GM21447 (cell line): ENCODE data around the gene AK5.

Experiments
- ATAC-seq: cut with Tn5 transposase; IDR thresholded peaks from one replicate; pipeline ENCODE4 v1.9.1; 2021; ENCODE audit not compliant: unreplicated experiment

Gene AK5

GRCh38 chr1:77583483-77583882 is 301.7 kb downstream of the AK5 start:
- ATAC-seq, result no peak

DNA sequence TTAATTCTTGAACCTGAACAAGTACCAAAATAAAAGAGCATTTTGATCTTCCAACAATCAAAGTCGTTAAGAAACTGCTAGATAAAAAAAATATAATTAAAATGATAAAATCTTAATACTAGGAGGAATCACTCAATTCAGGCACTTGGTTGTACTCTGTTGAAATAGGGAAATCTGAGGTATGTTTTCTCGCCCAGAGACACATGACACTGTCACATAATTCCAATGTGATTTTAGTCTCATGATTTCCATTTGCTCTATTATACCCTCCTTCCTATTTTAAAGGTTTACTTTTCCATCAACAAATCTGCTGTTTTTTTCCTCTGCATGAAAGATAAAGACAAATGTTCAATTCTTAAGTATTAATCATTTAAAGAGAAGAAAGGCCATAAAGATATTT is 303.1 kb downstream of the AK5 start:
- no peak for ATAC-seq

DNA sequence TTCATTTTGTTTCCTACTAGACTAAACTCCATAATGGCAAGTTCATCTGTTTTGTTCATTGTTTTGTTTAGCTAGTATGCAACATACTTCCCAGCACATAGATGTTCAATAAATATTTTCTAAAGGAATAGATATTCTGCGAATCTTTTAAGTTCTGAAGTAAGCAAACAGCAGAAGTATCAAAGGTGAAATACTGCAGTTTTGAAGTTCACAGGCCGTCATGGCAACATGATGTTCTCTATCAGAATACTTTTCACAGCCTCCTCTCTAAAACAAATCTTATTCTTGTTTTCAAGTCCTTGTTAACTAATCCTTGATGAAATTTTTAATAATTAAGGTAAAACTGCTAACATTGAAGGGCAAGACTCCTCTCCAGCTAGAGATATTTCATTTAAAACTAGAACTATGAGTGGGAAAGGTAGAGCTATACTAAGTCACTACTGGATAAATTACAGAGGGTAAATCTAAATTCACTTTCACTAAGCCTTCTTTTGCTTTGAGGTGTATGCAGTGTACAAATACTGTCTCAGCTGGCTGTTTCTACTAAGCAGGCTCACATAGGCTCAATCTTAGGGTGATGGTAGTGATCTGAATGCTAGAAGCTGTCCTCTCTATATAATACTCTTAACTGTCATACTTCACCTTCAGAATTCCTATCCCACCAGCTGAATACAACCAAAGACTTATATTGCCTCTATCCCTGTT is 303.9 kb downstream of the AK5 start:
- no peak for ATAC-seq

DNA sequence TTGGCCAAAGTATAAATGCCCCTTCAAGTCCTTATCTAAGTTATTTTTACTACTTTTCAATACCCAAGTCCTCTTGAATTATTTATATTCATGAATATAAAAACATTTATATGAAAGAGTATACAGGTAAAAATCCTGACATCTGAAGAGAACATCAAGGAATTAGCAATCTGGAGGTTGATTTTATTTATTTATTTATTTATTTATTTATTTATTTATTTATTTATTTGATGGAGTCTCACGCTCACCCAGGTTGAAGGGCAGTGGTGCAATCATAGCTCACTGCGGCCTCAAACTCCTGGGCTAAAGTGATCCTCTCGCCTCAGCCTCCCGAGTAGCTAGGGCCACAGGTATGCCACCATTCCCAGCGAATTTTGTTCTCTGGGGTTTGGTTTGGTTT is 307.4 kb downstream of the AK5 start:
- ATAC-seq, result no peak

DNA sequence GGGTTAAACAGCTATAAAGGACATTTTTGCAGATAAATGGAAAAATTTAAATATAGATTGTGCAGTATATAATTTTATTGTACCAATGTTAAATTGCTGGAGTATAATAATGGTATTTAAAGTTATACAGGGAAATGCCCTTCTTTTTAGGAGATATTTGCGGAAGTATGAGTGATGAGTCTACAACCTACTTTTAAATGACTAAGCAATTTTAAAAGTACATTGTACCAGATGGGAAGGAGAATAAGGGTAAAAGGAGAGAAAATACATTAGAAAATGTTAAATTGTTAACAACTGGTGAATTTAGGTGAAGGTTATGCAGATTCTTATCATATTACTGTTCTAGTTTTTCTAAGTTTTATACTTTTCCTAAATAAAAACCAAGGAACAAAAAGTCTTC is 308.8 kb downstream of the AK5 start:
- ATAC-seq, result no peak

- ATAC-seq, result no peak
Measured at GRCh38 chr1:77592906-77593305, 311.1 kb downstream of the AK5 start.

DNA sequence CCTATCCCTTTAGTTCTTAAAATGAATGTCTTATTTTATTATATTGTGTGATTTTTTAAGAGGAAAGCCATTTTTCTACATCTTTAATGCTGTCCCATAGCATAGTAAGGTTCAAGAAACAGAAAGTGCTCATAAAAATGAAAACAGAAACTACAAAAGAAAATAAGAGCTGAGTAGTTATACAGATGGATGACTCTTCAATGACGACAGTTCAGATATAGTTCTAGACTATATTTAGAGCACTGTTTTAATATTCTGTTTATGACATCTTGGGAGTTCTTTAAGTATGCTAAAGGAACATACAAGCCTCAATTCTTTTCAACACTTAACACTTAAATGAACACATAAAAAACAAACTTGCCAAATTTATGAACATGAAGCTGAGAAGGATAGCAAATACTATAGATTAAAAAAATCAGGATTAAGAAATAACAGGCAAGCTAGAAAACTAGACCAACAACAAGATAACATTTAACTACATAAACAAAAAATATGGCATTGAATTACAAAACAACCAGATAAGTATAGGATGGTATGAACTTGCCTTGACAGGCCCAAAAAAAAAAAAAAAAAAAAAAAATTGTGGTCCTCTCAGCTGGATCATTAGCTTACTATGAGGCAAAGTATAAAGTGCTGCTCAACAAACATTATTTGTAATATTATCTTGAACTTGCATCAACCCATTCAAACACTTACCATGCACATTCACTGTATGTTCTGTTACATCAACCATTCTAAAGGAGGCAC is 312.7 kb downstream of the AK5 start:
- ATAC-seq, result peak; percentile 89

- ATAC-seq, result no peak
Measured at GRCh38 chr1:77597310-77597709, 315.5 kb downstream of the AK5 start.

DNA sequence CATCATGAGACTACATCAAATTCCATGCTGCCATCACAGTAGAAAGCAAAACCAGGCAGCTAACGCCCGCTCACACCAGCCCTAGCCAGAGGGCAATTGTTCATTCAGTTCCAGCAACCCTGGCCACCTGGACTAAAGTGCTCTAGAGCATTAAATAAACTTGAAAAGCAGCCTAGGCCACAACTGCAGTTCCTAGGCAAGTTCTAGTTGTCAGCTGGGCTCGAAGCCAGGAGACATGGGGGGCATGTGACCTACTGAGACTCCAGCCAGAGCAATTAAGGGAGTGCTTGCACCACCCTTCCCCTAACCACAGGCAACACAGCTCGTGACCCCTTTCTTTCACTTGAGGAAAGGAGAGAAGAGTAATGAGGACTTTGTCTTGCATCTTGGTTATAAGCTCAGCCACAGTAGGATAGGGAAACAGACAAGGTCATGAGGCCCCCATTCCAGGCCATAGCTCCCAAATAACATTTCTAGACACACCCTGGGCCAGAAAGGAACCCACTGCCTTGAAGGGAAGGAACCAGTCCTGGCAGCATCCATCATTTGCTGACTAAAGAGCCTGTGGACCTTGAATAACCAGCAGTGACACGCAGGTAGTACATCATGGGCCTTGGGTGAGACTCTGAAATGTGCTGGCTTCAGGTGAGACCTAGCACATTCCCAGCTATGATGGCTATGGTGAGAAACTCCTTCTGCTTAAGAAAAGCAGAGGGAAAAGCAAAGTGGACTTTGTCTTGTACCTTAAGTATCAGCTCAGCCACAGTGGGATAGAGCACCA is 323.6 kb downstream of the AK5 start:
- ATAC-seq, result no peak

DNA sequence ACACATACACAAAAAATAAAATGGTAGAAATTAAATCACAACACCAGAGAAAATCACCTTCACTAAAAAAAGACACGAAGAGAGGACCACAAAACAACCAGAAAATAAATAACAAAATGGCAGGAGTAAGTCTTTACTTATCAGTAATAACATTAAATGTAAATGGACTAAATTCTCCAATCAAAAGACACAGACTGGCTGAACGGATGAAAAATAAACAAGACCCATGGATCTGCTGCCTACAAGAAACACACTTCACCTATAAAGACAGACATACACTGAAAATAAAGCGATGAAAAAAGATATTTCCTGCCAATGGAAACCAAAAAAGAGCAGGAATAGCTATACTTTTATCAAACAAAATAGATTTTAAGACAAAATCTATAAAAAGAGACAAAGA is 327.1 kb downstream of the AK5 start:
- no peak for ATAC-seq
